ENCODE data around the gene IRF2BPL.

DNA sequence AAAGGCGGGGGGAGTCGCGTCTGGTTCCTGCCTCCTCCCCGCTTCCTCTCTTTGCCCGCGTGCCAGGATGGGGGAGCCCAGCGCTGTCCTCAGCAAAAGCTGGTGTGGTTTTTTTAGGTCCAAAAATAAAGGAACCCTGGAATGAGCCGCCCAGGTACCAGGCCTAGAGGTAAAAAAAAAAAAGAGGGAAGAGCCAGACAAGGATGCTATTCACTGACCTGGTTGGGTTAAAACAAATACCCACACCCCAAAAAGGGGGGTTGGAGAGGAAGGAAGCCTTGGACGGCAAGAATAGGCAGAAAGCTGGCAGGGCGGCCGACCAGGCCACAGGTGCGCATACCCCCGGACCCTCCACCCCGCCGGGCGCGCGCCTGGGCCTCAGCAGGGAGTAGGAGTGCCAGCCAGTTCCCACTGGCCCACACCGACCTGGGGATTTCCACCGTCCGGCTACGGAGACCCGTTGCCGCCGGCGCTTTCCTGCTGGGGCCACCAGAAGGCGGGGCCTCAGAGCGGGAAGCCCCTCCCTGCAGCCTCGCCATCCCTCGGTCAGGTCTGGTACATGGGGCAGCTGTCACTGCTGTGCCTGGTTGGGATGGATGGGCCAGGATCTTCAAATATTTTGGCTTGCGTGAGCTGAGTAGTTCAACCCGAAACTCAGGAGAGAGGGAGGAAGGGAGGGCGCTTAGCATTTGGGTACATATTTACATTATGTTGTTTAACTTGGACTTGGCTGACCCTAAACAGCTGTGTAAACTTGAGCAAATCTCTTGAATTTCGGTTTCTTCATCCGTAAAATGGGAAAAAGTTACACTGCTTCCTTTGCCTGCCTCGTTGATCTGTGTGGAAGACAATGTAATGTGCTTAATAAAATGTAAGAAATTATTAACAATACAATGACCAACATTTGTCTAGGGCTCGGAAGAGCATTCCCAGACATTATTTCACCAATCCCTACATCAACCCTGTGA is 5.4 kb upstream of the IRF2BPL start:
- TF ChIP-seq POLR2AphosphoS5 (IDR thresholded peaks at IDR 0.05; ENCODE audit: low read depth) (no peak; the same call in 1 of the 2 replicates), CTCF (IDR thresholded peaks at IDR 0.05; ENCODE audit: insufficient read depth, low read length) (no peak)

All from HL-60 (cell line).